ENCODE data around the gene VWA7.
"Not testable (repeated sequence)": the region's sequence is repeated elsewhere in the genome, so short reads cannot be mapped to it uniquely, and the experiment has no call there.

The VWA7 gene

GRCh38 chr6:31776989-31777666, at the start of gene VWA7:
VWA7 (minus strand) TSS chr6:31777328; CDS start chr6:31776779, 549 bp downstream.
- DNase-seq = peak; percentile 44

- peak; percentile 35 for DNase-seq
Measured at GRCh38 chr6:31826793-31827285, 49.7 kb upstream of the VWA7 start.

GRCh38 chr6:31825553-31825952, 48.4 kb upstream of the VWA7 start:
- no peak for DNase-seq

GRCh38 chr6:31823592-31824196, 46.6 kb upstream of the VWA7 start:
- DNase-seq = not testable (repeated sequence)

- peak; percentile 52 for DNase-seq
Measured at GRCh38 chr6:31822036-31822821, 45.1 kb upstream of the VWA7 start.

- DNase-seq = peak; percentile 41
Measured at GRCh38 chr6:31821301-31822035, 44.3 kb upstream of the VWA7 start.

GRCh38 chr6:31820399-31820798, 43.3 kb upstream of the VWA7 start:
- not testable (repeated sequence) for DNase-seq

GRCh38 chr6:31819871-31820299, 42.8 kb upstream of the VWA7 start:
- DNase-seq = no peak

- DNase-seq = not testable (repeated sequence)
Measured at GRCh38 chr6:31817929-31818511, 40.9 kb upstream of the VWA7 start.

GRCh38 chr6:31817133-31817928, 40.2 kb upstream of the VWA7 start:
- DNase-seq = not testable (repeated sequence)

- DNase-seq = peak; percentile 59
Measured at GRCh38 chr6:31815025-31815838, 38.1 kb upstream of the VWA7 start, which contains the start of the genes HSPA1A and HSPA1L. HSPA1A (plus strand) TSS chr6:31815543; CDS start chr6:31815757, 214 bp downstream. HSPA1L (minus strand) TSS chr6:31815283; CDS start chr6:31811972, 3,311 bp downstream.

- DNase-seq = peak; percentile 52
Measured at GRCh38 chr6:31814677-31815024, 37.5 kb upstream of the VWA7 start.

- no peak for DNase-seq
Measured at GRCh38 chr6:31813465-31813849, 36.3 kb upstream of the VWA7 start.

GRCh38 chr6:31811645-31812044, 34.5 kb upstream of the VWA7 start:
- no peak for DNase-seq

GRCh38 chr6:31808599-31808998, 31.5 kb upstream of the VWA7 start:
- DNase-seq = not testable (repeated sequence)

GRCh38 chr6:31806470-31807272, 29.5 kb upstream of the VWA7 start, which contains the start of gene LSM2:
LSM2 (minus strand) TSS chr6:31806966; CDS start chr6:31806757, 209 bp downstream.
- DNase-seq = peak; percentile 95

- no peak for DNase-seq
Measured at GRCh38 chr6:31805939-31806469, 28.9 kb upstream of the VWA7 start.

- DNase-seq = not testable (repeated sequence)
Measured at GRCh38 chr6:31801031-31801927, 24.2 kb upstream of the VWA7 start.
